ENCODE data around the gene LPCAT1. TPM values are rescaled to one million over a fixed set of nuclear protein-coding genes. Genes with fewer than 3 reads are reported as not detected.

Gene LPCAT1
- total RNA-seq, 1 experiment from 2014 or later, result 59.8 TPM

GRCh38 chr5:1554410-1554967 lies 30.7 kb upstream of the LPCAT1 start:
- in situ Hi-C loops (cut with HindIII; ENCODE audit: low pct_unique_long_range_greater_than_20kb, low sequenced_read_pairs), result no loop called here
- TF ChIP-seq REST (IDR thresholded peaks at IDR 0.05; ENCODE audit: insufficient read depth in 1 of 2, low read depth in 2 of 2, low read length in 1 of 2) (no peak), SIN3A (IDR thresholded peaks at IDR 0.05; ENCODE audit: borderline replicate concordance, insufficient read depth, low read depth, low read length) (no peak), CTCF (IDR thresholded peaks at IDR 0.05) (no peak), POLR2AphosphoS5 (IDR thresholded peaks at IDR 0.05; ENCODE audit: low read depth, low read length) (no peak), TCF7L2 (IDR thresholded peaks at IDR 0.05; ENCODE audit: low read depth, low read length) (no peak)
- H3K27ac ChIP-seq (ENCODE audit: low read length), result no peak overlapping the region

GRCh38 chr5:1553539-1554409 lies 30.0 kb upstream of the LPCAT1 start:
- Histone ChIP-seq H3K27ac (ENCODE audit: low read length) (no peak overlapping the region), H3K27me3 (ENCODE audit: control insufficient read depth, insufficient read depth, low read length) (no peaks in the 10 kb centered on the region), H3K36me3 (ENCODE audit: control insufficient read depth, insufficient read depth, low read length) (no peaks in the 10 kb centered on the region), H3K9me3 (ENCODE audit: control insufficient read depth, insufficient read depth, low read depth, low read length) (no peaks in the 10 kb centered on the region), H3K4me1 (ENCODE audit: control insufficient read depth, insufficient read depth, low read length) (peaks cover 4% of the 10 kb centered on the region; the same call in 1 of the 2 replicates), H3K4me3 (ENCODE audit: low read depth in 2 of 2, low read length in 2 of 2) (no peak overlapping the region)
- CTCF ChIA-PET, result no interaction called here
- TF ChIP-seq REST (IDR thresholded peaks at IDR 0.05; ENCODE audit: insufficient read depth in 1 of 2, low read depth in 2 of 2, low read length in 1 of 2) (no peak), POLR2AphosphoS5 (IDR thresholded peaks at IDR 0.05; ENCODE audit: low read depth, low read length) (no peak), TCF7L2 (IDR thresholded peaks at IDR 0.05; ENCODE audit: low read depth, low read length) (no peak)
- POLR2A ChIA-PET, result no interaction called here
- no TSS peak for BruUV-seq (replicated peaks)
- ATAC-seq, result no peak
- in situ Hi-C loops (cut with HindIII; ENCODE audit: low pct_unique_long_range_greater_than_20kb, low sequenced_read_pairs) (no loop called here), intact Hi-C loops (cut with micrococcal nuclease; ENCODE audit: unreplicated experiment) (no loop called here)
- DNase-seq (ENCODE audit: low read depth, low spot score), result no peak

More at GRCh38 chr5:1554410-1554967, 30.7 kb upstream of the LPCAT1 start:
- intact Hi-C loops (cut with micrococcal nuclease; ENCODE audit: unreplicated experiment), result no loop called here
- ATAC-seq, result no peak
- ChIA-PET POLR2A (no interaction called here), CTCF (no interaction called here)
- Histone ChIP-seq H3K27me3 (ENCODE audit: control insufficient read depth, insufficient read depth, low read length) (no peaks in the 10 kb centered on the region), H3K9me3 (ENCODE audit: control insufficient read depth, insufficient read depth, low read depth, low read length) (no peaks in the 10 kb centered on the region), H3K36me3 (ENCODE audit: control insufficient read depth, insufficient read depth, low read length) (no peaks in the 10 kb centered on the region), H3K4me3 (ENCODE audit: low read depth in 2 of 2, low read length in 2 of 2) (no peak overlapping the region), H3K4me1 (ENCODE audit: control insufficient read depth, insufficient read depth, low read length) (peaks cover 4% of the 10 kb centered on the region; the same call in 1 of the 2 replicates)
- no TSS peak for BruUV-seq (replicated peaks)
- DNase-seq (ENCODE audit: low read depth, low spot score), result no peak

Measured in Panc1 (cell line).